ENCODE results near the gene NUP43. TPM values are rescaled to one million over a fixed set of nuclear protein-coding genes. Genes with fewer than 3 reads are reported as not detected.

Gene NUP43
- total and polyA plus RNA-seq, 2 of the 13 experiments (the other 11 are each of a cell fraction or from before 2014, with no cell fraction given), result 38.9 to 85.1 TPM

DNA sequence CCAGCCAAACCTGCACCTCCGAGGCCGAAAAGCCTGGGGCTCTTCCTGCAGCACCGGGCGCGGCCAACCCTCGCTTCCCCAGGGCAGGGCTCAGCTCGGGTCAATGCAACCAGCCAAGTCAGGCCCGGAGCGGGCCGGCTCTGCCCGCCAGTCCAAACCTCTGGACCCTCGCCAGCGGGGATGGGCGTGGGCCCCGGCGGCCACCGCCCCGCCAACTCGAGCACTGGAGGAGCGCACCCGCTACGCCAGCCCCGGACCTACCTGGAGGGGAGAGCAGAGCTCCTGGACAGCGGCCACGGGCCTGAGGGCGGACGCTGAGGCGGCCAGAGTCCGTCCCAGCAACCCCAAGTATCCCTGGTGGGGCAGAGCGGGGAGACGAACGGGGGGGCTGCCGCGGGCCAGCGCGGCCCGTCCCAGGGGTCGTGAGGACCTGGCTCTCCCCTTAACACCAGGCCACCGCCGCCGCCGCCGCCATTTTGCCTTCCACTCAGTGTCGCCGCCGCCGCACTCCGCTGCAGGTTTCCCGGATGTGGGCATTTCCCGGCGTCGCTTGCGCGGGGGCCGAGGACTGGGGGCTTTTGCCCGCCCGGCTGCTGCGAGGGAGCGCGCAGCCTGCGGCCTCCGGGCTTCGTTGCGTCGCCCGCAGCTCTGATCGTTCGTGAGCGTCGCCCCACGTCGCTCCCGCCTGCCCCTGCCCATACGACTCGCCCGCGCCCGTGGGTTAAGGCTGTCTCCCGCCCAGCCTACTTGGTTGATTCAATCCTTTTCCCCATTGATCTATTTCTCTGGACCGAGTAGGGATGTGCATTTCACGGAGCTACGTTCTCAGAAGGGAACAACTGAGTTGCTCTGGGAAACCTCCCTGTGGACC, 28.5 kb downstream of the NUP43 start, which contains the start of gene LATS1 (continued):
- TF ChIP-seq, protein P1, sequence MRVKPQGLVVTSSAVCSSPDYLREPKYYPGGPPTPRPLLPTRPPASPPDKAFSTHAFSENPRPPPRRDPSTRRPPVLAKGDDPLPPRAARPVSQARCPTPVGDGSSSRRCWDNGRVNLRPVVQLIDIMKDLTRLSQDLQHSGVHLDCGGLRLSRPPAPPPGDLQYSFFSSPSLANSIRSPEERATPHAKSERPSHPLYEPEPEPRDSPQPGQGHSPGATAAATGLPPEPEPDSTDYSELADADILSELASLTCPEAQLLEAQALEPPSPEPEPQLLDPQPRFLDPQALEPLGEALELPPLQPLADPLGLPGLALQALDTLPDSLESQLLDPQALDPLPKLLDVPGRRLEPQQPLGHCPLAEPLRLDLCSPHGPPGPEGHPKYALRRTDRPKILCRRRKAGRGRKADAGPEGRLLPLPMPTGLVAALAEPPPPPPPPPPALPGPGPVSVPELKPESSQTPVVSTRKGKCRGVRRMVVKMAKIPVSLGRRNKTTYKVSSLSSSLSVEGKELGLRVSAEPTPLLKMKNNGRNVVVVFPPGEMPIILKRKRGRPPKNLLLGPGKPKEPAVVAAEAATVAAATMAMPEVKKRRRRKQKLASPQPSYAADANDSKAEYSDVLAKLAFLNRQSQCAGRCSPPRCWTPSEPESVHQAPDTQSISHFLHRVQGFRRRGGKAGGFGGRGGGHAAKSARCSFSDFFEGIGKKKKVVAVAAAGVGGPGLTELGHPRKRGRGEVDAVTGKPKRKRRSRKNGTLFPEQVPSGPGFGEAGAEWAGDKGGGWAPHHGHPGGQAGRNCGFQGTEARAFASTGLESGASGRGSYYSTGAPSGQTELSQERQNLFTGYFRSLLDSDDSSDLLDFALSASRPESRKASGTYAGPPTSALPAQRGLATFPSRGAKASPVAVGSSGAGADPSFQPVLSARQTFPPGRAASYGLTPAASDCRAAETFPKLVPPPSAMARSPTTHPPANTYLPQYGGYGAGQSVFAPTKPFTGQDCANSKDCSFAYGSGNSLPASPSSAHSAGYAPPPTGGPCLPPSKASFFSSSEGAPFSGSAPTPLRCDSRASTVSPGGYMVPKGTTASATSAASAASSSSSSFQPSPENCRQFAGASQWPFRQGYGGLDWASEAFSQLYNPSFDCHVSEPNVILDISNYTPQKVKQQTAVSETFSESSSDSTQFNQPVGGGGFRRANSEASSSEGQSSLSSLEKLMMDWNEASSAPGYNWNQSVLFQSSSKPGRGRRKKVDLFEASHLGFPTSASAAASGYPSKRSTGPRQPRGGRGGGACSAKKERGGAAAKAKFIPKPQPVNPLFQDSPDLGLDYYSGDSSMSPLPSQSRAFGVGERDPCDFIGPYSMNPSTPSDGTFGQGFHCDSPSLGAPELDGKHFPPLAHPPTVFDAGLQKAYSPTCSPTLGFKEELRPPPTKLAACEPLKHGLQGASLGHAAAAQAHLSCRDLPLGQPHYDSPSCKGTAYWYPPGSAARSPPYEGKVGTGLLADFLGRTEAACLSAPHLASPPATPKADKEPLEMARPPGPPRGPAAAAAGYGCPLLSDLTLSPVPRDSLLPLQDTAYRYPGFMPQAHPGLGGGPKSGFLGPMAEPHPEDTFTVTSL (CRISPR knock-in tag; IDR thresholded peaks at IDR 0.05; ENCODE audit: borderline replicate concordance), result peak; percentile 72
- TF ChIP-seq SETDB1 (CRISPR knock-in tag; IDR thresholded peaks at IDR 0.05; ENCODE audit: borderline replicate concordance) (no peak), KLF12 (CRISPR knock-in tag; IDR thresholded peaks at IDR 0.05; ENCODE audit: borderline replicate concordance) (peak; percentile 89), NFAT5 (CRISPR knock-in tag; IDR thresholded peaks at IDR 0.05) (peak; percentile 84; the same call in 1 of the 2 replicates), ZNF775 (CRISPR knock-in tag; IDR thresholded peaks at IDR 0.05; ENCODE audit: borderline replicate concordance) (0 out of 2 replicates have a peak, but pooled peaks have one; percentile 45), SNAPC2 (CRISPR knock-in tag; IDR thresholded peaks at IDR 0.05) (no peak; the same call in 1 of the 2 replicates), GRHL1 (CRISPR knock-in tag; conservative IDR thresholded peaks at IDR 0.05) (no peak), TGIF2 (CRISPR knock-in tag; IDR thresholded peaks at IDR 0.05) (peak; percentile 72), HES4 (CRISPR knock-in tag; IDR thresholded peaks at IDR 0.05; ENCODE audit: borderline replicate concordance) (peak; percentile 95), SNRNP70 (IDR thresholded peaks at IDR 0.05; ENCODE audit: low read depth, low read length) (0 out of 2 replicates have a peak, but pooled peaks have one; percentile 79), SPEN (CRISPR knock-in tag; IDR thresholded peaks at IDR 0.05; ENCODE audit: low read depth) (peak; percentile 98)
- TF ChIP-seq, protein P2, sequence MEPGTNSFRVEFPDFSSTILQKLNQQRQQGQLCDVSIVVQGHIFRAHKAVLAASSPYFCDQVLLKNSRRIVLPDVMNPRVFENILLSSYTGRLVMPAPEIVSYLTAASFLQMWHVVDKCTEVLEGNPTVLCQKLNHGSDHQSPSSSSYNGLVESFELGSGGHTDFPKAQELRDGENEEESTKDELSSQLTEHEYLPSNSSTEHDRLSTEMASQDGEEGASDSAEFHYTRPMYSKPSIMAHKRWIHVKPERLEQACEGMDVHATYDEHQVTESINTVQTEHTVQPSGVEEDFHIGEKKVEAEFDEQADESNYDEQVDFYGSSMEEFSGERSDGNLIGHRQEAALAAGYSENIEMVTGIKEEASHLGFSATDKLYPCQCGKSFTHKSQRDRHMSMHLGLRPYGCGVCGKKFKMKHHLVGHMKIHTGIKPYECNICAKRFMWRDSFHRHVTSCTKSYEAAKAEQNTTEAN (CRISPR knock-in tag; conservative IDR thresholded peaks at IDR 0.05), result no peak; the same call in 1 of the 2 replicates

All from HepG2 (cell line).